Measurements from ENCODE around the gene IL17RB.

DNA sequence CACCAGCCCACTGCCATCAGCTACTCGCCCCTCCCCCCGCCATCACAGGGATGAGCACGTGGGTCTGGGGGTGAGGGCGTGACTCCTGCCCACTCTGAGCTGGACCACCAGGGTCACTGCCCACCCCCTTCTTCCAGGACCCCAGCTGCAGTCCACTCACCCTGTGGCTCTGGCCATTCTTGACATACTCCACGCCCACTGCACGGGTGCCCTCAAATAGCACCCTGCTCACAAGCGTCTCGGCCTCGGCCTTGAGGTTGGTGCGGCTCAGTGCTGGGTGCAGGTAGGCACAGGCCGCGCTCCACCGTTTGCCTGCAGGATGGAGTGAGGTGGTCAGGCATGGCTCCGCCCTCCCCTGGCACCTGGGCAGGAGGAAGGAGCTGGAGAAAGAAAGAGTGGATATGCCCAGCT lies 24.0 kb upstream of the IL17RB start:
- TF ChIP-seq CTCF (conservative IDR thresholded peaks at IDR 0.05; ENCODE audit: low read depth, low read length) (no peak), CEBPB (IDR thresholded peaks at IDR 0.05; ENCODE audit: low read depth, low read length) (no peak), POLR2A (IDR thresholded peaks at IDR 0.05; ENCODE audit: low read depth, low read length) (no peak), SMC3 (IDR thresholded peaks at IDR 0.05; ENCODE audit: low read depth, low read length) (no peak)

Measured in IMR-90 (cell line).